Sigmoid colon (tissue), 7 donors: Measurements from ENCODE around the gene GPATCH8. TPM values are rescaled to one million over a fixed set of nuclear protein-coding genes. Genes with fewer than 3 reads are reported as not detected.

Experiments used
- DNase-seq: peaks from one replicate; pipeline ENCODE4 v3.0.0-alpha.2; 2019
- H3K27ac ChIP-seq, 4 donors: fragments of 200-600 bp; sonication (generic); one replicate each; pipeline ENCODE4 v1.5.1; 2016 to 2019; ENCODE audit warnings: mild to moderate bottlenecking in 1 of 4
- H3K27me3 ChIP-seq, 3 donors: fragments of 200-600 bp; sonication (generic); one replicate each; pipeline ENCODE4 v1.5.1; 2019; ENCODE audit warnings: mild to moderate bottlenecking in 1 of 3
- H3K36me3 ChIP-seq, 4 donors: fragments of 200-600 bp; sonication (generic); one replicate each; pipeline ENCODE4 v1.5.1; 2016 to 2019
- H3K4me1 ChIP-seq, 4 donors: fragments of 200-600 bp; sonication (generic); one replicate each; pipeline ENCODE4 v1.5.1; 2017 to 2019
- H3K4me3 ChIP-seq, 4 donors: fragments of 200-600 bp; sonication (generic); one replicate each; pipeline ENCODE4 v1.5.1; 2017 to 2019; ENCODE audit warnings: mild to moderate bottlenecking in 2 of 4, moderate library complexity in 1 of 4
- H3K9me3 ChIP-seq, 4 donors: fragments of 200-600 bp in 3 of 4; sonication (generic) in 3 of 4; one replicate each; pipeline versions ENCODE4 v1.5.1 to v1.6.1; 2013 to 2019
- EP300 ChIP-seq, 4 donors: sonication (generic); formaldehyde crosslinking; IDR thresholded peaks; one replicate each; pipeline ENCODE4 v1.6.1; 2017; ENCODE audit warnings: antibody characterized with exemption in 4 of 4
- POLR2A ChIP-seq, 2 donors: fragments of 450-650 bp; IDR thresholded peaks; one replicate each; pipeline ENCODE4 v1.6.1; 2016; ENCODE audit warnings: antibody characterized with exemption in 2 of 2, mild to moderate bottlenecking in 2 of 2, moderate library complexity in 2 of 2
- POLR2AphosphoS5 ChIP-seq, 4 donors: sonication (generic); formaldehyde crosslinking; IDR thresholded peaks; one replicate each; pipeline ENCODE4 v1.6.1; 2017; ENCODE audit warnings: antibody characterized with exemption in 4 of 4
- WGBS, 2 donors: extraction: QIAGEN DNeasy Blood & Tissue Kit; methylation state at CpG; one replicate each; pipeline ENCODE4 v1.1.7; 2013; 5-methylcytosine and 5-hydroxymethylcytosine counted together
- intact Hi-C: fragments of 100-400 bp; cut with DNase I; formaldehyde crosslinking; loops from one replicate; pipeline ENCODE4 v1.15.1; 2023
- polyA plus RNA-seq, 3 donors: library from polyadenylated mRNA; stranded (reverse); fragments of 200-250 nt; gene quantifications; one replicate each; pipeline ENCODE4 v1.2.3, GENCODE V29; 2013
- total RNA-seq, 4 donors: library from RNA; depleted of rRNA; stranded (reverse); fragments of >200 nt; gene quantifications; one replicate each; pipeline ENCODE4 v1.1.0, GENCODE V29; 2016
- TF ChIP-seq, protein P1 (sequence below), 4 experiments: fragments of 450-650 bp in 3 of 4; fragments of 200-600 bp in 1 of 4; IDR thresholded peaks; one replicate each; pipeline ENCODE4 v1.5.1; 2016 to 2019; ENCODE audit warnings: antibody characterized with exemption in 4 of 4, mild to moderate bottlenecking in 3 of 4, moderate library complexity in 2 of 4
- donor health status: healthy with polysubstance abuse.
- donor health status: Bipolar disorder and iron deficiency.
- donor health status: healthy.

Gene GPATCH8
- total and polyA plus RNA-seq, 7 donors = 4.8 to 43.2 (median 27.5) TPM

GRCh38 chr17:44492706-44493272, 10.4 kb downstream of the GPATCH8 start:
- no peak for DNase-seq
- TF ChIP-seq POLR2A (IDR thresholded peaks at IDR 0.05) (no peak), EP300 (IDR thresholded peaks at IDR 0.05) (no peak), POLR2AphosphoS5 (IDR thresholded peaks at IDR 0.05) (no peak)
- TF ChIP-seq, protein P1, sequence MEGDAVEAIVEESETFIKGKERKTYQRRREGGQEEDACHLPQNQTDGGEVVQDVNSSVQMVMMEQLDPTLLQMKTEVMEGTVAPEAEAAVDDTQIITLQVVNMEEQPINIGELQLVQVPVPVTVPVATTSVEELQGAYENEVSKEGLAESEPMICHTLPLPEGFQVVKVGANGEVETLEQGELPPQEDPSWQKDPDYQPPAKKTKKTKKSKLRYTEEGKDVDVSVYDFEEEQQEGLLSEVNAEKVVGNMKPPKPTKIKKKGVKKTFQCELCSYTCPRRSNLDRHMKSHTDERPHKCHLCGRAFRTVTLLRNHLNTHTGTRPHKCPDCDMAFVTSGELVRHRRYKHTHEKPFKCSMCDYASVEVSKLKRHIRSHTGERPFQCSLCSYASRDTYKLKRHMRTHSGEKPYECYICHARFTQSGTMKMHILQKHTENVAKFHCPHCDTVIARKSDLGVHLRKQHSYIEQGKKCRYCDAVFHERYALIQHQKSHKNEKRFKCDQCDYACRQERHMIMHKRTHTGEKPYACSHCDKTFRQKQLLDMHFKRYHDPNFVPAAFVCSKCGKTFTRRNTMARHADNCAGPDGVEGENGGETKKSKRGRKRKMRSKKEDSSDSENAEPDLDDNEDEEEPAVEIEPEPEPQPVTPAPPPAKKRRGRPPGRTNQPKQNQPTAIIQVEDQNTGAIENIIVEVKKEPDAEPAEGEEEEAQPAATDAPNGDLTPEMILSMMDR (IDR thresholded peaks at IDR 0.05) = no peak
- Histone ChIP-seq H3K4me3 (no peak overlapping the region), H3K36me3 (no peaks in the 10 kb centered on the region), H3K4me1 (peaks cover 0 to 20% (median 2%) of the 10 kb centered on the region in 4 donors), H3K27ac (no peak overlapping the region), H3K9me3 (no peaks in the 10 kb centered on the region), H3K27me3 (no peaks in the 10 kb centered on the region)
- intact Hi-C loops = no loop called here
- WGBS, 2 donors = 88 to 95% methylated on average over 2 of the region's 2 CpGs

DNA sequence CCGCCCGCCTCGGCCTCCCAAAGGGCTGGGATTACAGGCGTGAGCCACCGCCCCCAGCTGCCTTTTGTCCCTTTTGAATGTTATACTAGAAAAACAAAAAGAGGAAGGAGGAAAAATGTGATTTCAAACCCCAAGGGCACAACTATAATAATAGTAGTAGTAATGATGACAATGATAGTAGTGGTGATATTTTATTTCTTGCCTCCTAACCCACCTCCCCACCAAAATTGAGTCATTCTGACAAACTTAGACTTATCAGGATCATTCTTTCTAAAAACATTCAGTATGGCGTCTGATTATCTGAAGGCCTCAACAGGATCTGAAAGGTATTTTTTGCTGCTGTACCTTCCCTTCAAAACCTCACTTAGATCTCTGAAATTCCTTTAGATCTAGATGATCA, 13.6 kb downstream of the GPATCH8 start:
- no peaks in the 10 kb centered on the region for H3K36me3 ChIP-seq
- no peak overlapping the region for H3K27ac ChIP-seq
- H3K4me1 ChIP-seq = peaks cover 0 to 10% (median 0%) of the 10 kb centered on the region in 4 donors
- no peak for TF ChIP-seq EP300 (IDR thresholded peaks at IDR 0.05)
- TF ChIP-seq POLR2AphosphoS5 (IDR thresholded peaks at IDR 0.05) = no peak
- no peak for TF ChIP-seq POLR2A (IDR thresholded peaks at IDR 0.05)
- TF ChIP-seq, protein P1 (IDR thresholded peaks at IDR 0.05) = no peak
- 97 to 98% methylated on average over 6 of the region's 6 CpGs for WGBS, 2 donors
- intact Hi-C loops = no loop called here
- no peaks in the 10 kb centered on the region for H3K9me3 ChIP-seq
- no peaks in the 10 kb centered on the region for H3K27me3 ChIP-seq
- no peak for DNase-seq
- H3K4me3 ChIP-seq = no peak overlapping the region

DNA sequence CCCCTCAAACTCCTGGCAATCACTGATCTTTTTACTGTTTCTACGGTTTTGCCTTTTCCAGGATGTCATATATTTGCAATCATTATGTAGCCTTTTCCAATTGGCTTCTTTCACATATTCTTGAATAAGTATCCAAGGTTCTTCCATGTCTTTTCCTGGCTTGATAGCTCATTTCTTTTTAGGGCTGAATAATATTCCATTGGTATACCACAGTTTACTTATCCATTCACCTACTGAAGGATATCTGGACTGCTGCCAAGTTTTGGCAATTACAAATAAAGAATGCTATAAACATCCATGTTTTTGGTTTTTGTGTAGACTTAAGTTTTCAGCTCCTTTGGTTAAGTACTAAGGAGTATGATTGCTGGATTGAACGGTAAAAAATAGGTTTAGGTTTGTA, 16.0 kb downstream of the GPATCH8 start:
- no peak for TF ChIP-seq POLR2AphosphoS5 (IDR thresholded peaks at IDR 0.05)
- TF ChIP-seq, protein P1 (IDR thresholded peaks at IDR 0.05) = no peak
- Histone ChIP-seq H3K9me3 (no peaks in the 10 kb centered on the region), H3K36me3 (no peaks in the 10 kb centered on the region), H3K4me3 (no peak overlapping the region), H3K4me1 (peaks cover 0 to 4% (median under 1%) of the 10 kb centered on the region in 4 donors), H3K27ac (no peak overlapping the region), H3K27me3 (no peaks in the 10 kb centered on the region)
- DNase-seq = no peak
- intact Hi-C loops = no loop called here
- 90 to 94% methylated on average over 2 of the region's 2 CpGs for WGBS, 2 donors

DNA sequence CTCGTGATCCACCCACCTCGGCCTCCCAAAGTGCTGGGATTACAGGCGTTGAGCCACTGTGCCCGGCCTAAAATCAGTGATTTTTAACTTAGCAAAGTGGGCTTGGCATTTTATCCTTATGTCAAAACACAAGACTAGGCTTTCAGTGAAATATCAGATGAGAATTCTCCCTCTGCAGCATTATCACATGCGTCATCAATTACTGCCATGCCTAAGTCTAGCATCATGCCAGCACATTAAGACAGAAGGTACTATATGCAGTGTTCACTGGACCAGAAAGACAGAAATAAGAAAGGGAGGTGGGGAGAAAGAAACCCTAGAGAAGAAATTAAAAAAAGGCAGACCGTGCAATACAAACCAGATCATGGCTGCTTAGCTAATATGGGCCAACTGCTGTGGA, 29.8 kb downstream of the GPATCH8 start:
- H3K4me1 ChIP-seq = no peaks in the 10 kb centered on the region
- 94 to 96% methylated on average over 6 of the region's 6 CpGs for WGBS, 2 donors
- no peak for TF ChIP-seq EP300 (IDR thresholded peaks at IDR 0.05)

DNA sequence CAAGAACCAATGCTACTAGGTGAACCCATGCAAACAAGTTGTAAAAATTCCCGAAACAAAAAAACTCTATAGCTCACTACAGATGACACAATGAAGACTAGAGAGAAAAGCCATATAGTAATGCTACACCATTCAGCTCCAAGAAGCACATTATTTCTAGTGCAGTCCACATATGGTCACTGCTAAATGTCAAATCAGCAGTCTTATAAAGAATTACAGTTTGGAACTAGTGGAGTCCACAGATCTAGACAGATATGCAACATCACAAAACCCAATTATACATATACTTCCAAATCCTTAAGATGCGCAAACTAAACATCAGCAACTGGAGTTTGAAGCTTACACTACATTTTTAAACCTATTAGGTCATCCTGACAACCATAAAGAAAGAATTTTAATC, 33.5 kb downstream of the GPATCH8 start:
- Histone ChIP-seq H3K27me3 (no peaks in the 10 kb centered on the region), H3K4me1 (peaks cover 0 to 32% (median 16%) of the 10 kb centered on the region in 4 donors), H3K9me3 (no peaks in the 10 kb centered on the region), H3K4me3 (no peak overlapping the region), H3K36me3 (peaks cover 0 to 19% (median 0%) of the 10 kb centered on the region in 4 donors), H3K27ac (no peak overlapping the region)
- no peak for DNase-seq
- WGBS, 2 donors = 95 to 96% methylated on average over 2 of the region's 2 CpGs
- TF ChIP-seq, protein P1 (IDR thresholded peaks at IDR 0.05) = no peak
- TF ChIP-seq POLR2AphosphoS5 (IDR thresholded peaks at IDR 0.05) = no peak
- no peak for TF ChIP-seq POLR2A (IDR thresholded peaks at IDR 0.05)
- no peak for TF ChIP-seq EP300 (IDR thresholded peaks at IDR 0.05)
- intact Hi-C loops = no loop called here

More for the DNA sequence above, 29.8 kb downstream of the GPATCH8 start:
- Histone ChIP-seq H3K27ac (no peak overlapping the region), H3K9me3 (no peaks in the 10 kb centered on the region), H3K4me3 (no peak overlapping the region), H3K27me3 (no peaks in the 10 kb centered on the region), H3K36me3 (peaks cover 0 to 19% (median 0%) of the 10 kb centered on the region in 4 donors)
- no peak for DNase-seq
- intact Hi-C loops = no loop called here
